ENCODE measurements around the gene PHACTR1.

The PHACTR1 gene

DNA sequence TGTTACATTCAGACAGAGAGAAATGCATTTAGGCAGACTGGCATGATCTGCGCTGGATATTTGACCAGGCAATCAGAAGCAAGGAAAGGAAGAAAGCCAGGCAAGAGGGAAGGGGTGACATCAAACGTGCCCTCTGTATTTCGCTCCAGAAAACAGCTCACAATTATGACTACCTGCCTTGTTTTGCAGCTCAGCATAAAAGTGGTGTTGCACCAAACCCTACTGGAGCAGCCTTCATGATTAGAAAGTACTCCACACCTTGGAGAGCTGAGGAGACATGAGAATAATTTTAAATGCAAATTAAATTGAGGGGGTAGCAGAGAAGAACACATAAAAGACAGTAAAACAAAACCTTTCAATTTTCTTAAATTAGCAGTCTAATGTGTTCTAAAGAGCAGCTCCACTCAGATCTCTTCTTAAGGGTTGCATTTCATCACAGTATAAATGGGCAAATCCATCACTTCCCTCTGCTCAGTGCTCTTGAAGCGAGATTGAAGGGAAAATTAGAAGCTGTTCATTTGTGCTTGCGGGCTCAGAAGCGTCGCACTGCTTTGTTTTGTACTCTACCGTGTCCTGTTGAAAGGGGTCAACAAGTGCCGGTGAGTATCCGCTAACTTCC, at the start of gene PHACTR1:
Gene PHACTR1, plus strand, starts transcription at position 470 of the 619 bp plus-strand sequence.
- DNase-seq (ENCODE audit: low read depth, low spot score) = no peak
- ChIA-PET POLR2A (no interaction called here), CTCF (no interaction called here)
- H3K4me3 ChIP-seq (ENCODE audit: low read depth, low read length) = no peak within 1 kb of the TSS
- no peak for TF ChIP-seq CTCF (IDR thresholded peaks at IDR 0.05; ENCODE audit: insufficient read depth, low read length, missing control alignments)

- no peak for TF ChIP-seq CTCF (IDR thresholded peaks at IDR 0.05; ENCODE audit: insufficient read depth, low read length, missing control alignments)
- CTCF ChIA-PET = no interaction called here
- POLR2A ChIA-PET = no interaction called here
- no peak for DNase-seq (ENCODE audit: low read depth, low spot score)
- H3K4me3 ChIP-seq (ENCODE audit: low read depth, low read length) = no peak overlapping the region
These were observed 49.7 kb upstream of the PHACTR1 start for GRCh38 chr6:12666886-12667285.

- CTCF ChIA-PET = no interaction called here
- no peak for TF ChIP-seq CTCF (IDR thresholded peaks at IDR 0.05; ENCODE audit: insufficient read depth, low read length, missing control alignments)
- no peak overlapping the region for H3K4me3 ChIP-seq (ENCODE audit: low read depth, low read length)
- POLR2A ChIA-PET = no interaction called here
- no peak for DNase-seq (ENCODE audit: low read depth, low spot score)
These were observed 40.6 kb upstream of the PHACTR1 start for GRCh38 chr6:12675931-12676330.

DNA sequence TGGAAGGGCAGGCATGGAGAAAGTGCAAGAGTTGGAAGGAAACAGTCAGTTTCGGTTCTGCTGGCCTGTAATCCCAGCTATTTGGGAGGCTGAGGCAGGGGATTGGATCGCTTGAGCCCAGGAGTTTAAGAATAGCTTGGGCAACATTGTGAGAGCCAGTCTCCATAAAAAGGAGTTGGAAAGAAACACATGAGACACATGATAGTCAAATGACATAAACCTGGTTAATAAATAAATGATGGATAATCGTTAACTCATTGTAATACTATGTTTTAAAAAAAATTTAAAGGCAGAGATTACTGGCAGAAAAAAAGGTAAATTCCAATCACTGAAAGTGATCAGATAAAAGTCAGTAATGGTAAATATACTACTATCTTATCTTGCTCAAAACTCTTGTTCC, 37.2 kb upstream of the PHACTR1 start:
- no peak for DNase-seq (ENCODE audit: low read depth, low spot score)
- TF ChIP-seq CTCF (IDR thresholded peaks at IDR 0.05; ENCODE audit: insufficient read depth, low read length, missing control alignments) = no peak
- ChIA-PET POLR2A (no interaction called here), CTCF (no interaction called here)
- no peak overlapping the region for H3K4me3 ChIP-seq (ENCODE audit: low read depth, low read length)

DNA sequence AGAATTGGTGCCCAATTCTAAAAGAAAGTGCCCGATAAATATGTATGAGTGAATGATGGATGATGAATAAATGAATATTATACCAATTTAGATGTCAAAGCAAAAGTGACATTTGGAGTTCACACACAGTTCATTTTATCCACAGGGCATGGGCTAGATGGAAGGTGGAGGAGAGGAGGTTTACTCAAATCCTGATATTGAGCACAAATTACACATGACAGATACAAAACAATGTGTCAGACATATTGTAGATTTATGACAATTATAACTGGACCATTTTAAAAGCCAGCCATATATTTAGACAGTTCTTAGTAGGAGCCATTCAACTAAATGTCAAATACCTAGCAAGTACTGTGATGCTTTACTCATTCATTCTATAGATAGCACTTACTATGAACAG, 23.4 kb upstream of the PHACTR1 start:
- CTCF ChIA-PET = no interaction called here
- no peak for TF ChIP-seq CTCF (IDR thresholded peaks at IDR 0.05; ENCODE audit: insufficient read depth, low read length, missing control alignments)
- no peak overlapping the region for H3K4me3 ChIP-seq (ENCODE audit: low read depth, low read length)
- DNase-seq (ENCODE audit: low read depth, low spot score) = no peak
- POLR2A ChIA-PET = no interaction called here

DNA sequence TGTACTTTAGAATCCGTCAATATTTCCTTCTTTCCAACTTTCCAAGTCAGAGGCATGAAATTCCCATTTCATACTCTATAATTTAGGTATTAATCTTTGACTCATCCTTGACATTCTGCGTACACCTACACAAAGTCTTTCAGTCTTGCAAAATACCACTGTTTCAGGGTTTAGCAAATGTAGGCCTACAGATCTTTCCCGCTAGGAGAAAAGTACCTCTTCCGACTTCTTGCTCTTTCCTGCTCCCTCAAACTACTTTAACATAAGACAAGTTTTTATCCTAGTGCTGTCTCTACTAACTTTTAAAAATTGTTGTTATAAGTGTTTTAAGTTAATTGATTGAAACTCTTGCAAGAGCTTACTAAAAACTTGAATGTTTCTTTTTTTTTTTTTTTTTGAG, 18.3 kb upstream of the PHACTR1 start:
- no peak for TF ChIP-seq CTCF (IDR thresholded peaks at IDR 0.05; ENCODE audit: insufficient read depth, low read length, missing control alignments)
- no peak overlapping the region for H3K4me3 ChIP-seq (ENCODE audit: low read depth, low read length)
- ChIA-PET CTCF (no interaction called here), POLR2A (no interaction called here)
- DNase-seq (ENCODE audit: low read depth, low spot score) = no peak
